Lung (tissue), 12 donors: ENCODE results near the gene ZNF738. TPM values are rescaled to one million over a fixed set of nuclear protein-coding genes. Genes with fewer than 3 reads are reported as not detected.

Experiments used
- ATAC-seq: fragments of 200-7000 bp; cut with Tn5 transposase; one replicate; pipeline ENCODE4 v1.9.1; 2020; ENCODE audit warnings: moderate number of reproducible peaks; ENCODE audit not compliant: insufficient read depth, low FRiP score
- DNase-seq, 3 donors: peaks; one replicate each; pipeline ENCODE4 v3.0.0-alpha.2; 2013 to 2017
- H3K27ac ChIP-seq, 2 donors: one replicate each; pipeline ENCODE4 v1.5.1; 2013; ENCODE audit warnings: mild to moderate bottlenecking in 2 of 2, moderate library complexity in 2 of 2, control low read depth in 1 of 2, inconsistent platforms in 1 of 2, low read depth in 1 of 2, low read length in 1 of 2
- H3K27me3 ChIP-seq, 3 donors: one replicate each; pipeline ENCODE4 v1.5.1; 2013; ENCODE audit warnings: low read length in 2 of 3; ENCODE audit not compliant: control insufficient read depth in 3 of 3, insufficient read depth in 3 of 3
- H3K36me3 ChIP-seq, 4 donors: one replicate each; pipeline ENCODE4 v1.5.1; 2013; ENCODE audit warnings: low read length in 4 of 4, mild to moderate bottlenecking in 1 of 4, moderate library complexity in 1 of 4; ENCODE audit not compliant: control insufficient read depth in 4 of 4, insufficient read depth in 4 of 4
- H3K4me1 ChIP-seq, 5 donors: one replicate each; pipeline ENCODE4 v1.5.1; 2013; ENCODE audit warnings: low read length in 5 of 5, mild to moderate bottlenecking in 2 of 5, moderate library complexity in 1 of 5; ENCODE audit not compliant: control insufficient read depth in 5 of 5, insufficient read depth in 5 of 5
- H3K4me3 ChIP-seq: one replicate; pipeline ENCODE4 v1.5.1; 2013; ENCODE audit warnings: mild to moderate bottlenecking, control low read depth, moderate library complexity
- H3K9ac ChIP-seq, 2 donors: one replicate each; pipeline ENCODE4 v1.5.1; 2013; ENCODE audit warnings: low read length in 2 of 2, control low read depth in 1 of 2; ENCODE audit not compliant: insufficient read depth in 1 of 2
- H3K9me3 ChIP-seq, 4 donors: one replicate each; pipeline ENCODE4 v1.5.1; 2013; ENCODE audit warnings: low read length in 3 of 4, mild to moderate bottlenecking in 1 of 4, moderate library complexity in 1 of 4; ENCODE audit not compliant: control insufficient read depth in 4 of 4, insufficient read depth in 3 of 4
- WGBS, 2 donors: extraction: QIAGEN DNeasy Blood & Tissue Kit; methylation state at CpG; one replicate each; pipeline ENCODE4 v1.1.7; 2013; 5-methylcytosine and 5-hydroxymethylcytosine counted together
- polyA plus RNA-seq, 2 donors: library from polyadenylated mRNA; stranded (reverse); fragments of 200-250 nt; gene quantifications; one replicate each; pipeline ENCODE4 v1.2.1, GENCODE V29; 2013
- total RNA-seq, 2 donors: library from RNA; depleted of rRNA in 1 of 2; stranded (reverse); fragments of >200 nt in 1 of 2; gene quantifications; one replicate each; pipeline ENCODE4 v1.2.1, GENCODE V29; 2014 to 2021
- TF ChIP-seq, protein P1 (sequence below): IDR thresholded peaks from 2 replicates; pipeline ENCODE4 v1.5.1; 2012; ENCODE audit warnings: mild to moderate bottlenecking; ENCODE audit errors: control extremely low read depth, extremely low read depth
- donor health status: control.
- donor health status: control.
- donor health status: Bipolar disorder and iron deficiency.
- donor health status: healthy.
- donor health status: DM: yes; HTN: yes; CAD: no.

ZNF738 gene
- total and polyA plus RNA-seq, 4 donors: 2.6 to 14.4 (median 6.9) TPM

DNA sequence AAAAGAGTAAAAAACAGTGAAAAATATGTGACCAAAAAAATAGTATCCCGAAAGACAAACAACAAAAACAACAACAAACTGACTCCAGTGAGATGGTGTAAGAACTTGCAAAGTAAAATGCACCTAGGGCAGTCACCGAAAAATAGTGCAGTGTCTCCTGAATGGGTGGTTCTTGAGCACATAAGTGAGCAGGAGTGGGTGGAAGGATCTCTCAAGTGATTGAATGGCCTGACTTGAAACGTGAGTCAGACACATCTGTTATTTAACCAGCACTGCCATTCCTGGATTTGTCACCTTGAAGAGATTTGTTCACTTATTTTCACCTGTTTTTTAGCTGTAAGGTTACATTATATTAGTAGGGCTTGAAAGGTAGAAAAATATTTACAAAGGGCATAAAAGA is 3.5 kb downstream of the ZNF738 start:
- Histone ChIP-seq H3K4me3 (no peak overlapping the region), H3K4me1 (peaks cover 0 to 2% (median 0%) of the 10 kb centered on the region in 5 donors), H3K27ac (no peak overlapping the region), H3K36me3 (peaks cover 0 to 12% (median 6%) of the 10 kb centered on the region in 4 donors), H3K27me3 (no peaks in the 10 kb centered on the region), H3K9ac (no peak overlapping the region), H3K9me3 (peaks cover 0 to 2% (median 0%) of the 10 kb centered on the region in 4 donors)
- DNase-seq (peak in 1 of 3 donors; percentile 3), ATAC-seq (no peak)
- TF ChIP-seq, protein P1, sequence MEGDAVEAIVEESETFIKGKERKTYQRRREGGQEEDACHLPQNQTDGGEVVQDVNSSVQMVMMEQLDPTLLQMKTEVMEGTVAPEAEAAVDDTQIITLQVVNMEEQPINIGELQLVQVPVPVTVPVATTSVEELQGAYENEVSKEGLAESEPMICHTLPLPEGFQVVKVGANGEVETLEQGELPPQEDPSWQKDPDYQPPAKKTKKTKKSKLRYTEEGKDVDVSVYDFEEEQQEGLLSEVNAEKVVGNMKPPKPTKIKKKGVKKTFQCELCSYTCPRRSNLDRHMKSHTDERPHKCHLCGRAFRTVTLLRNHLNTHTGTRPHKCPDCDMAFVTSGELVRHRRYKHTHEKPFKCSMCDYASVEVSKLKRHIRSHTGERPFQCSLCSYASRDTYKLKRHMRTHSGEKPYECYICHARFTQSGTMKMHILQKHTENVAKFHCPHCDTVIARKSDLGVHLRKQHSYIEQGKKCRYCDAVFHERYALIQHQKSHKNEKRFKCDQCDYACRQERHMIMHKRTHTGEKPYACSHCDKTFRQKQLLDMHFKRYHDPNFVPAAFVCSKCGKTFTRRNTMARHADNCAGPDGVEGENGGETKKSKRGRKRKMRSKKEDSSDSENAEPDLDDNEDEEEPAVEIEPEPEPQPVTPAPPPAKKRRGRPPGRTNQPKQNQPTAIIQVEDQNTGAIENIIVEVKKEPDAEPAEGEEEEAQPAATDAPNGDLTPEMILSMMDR: no peak
- 82 to 97% methylated on average over 3 of the region's 3 CpGs for WGBS, 2 donors

DNA sequence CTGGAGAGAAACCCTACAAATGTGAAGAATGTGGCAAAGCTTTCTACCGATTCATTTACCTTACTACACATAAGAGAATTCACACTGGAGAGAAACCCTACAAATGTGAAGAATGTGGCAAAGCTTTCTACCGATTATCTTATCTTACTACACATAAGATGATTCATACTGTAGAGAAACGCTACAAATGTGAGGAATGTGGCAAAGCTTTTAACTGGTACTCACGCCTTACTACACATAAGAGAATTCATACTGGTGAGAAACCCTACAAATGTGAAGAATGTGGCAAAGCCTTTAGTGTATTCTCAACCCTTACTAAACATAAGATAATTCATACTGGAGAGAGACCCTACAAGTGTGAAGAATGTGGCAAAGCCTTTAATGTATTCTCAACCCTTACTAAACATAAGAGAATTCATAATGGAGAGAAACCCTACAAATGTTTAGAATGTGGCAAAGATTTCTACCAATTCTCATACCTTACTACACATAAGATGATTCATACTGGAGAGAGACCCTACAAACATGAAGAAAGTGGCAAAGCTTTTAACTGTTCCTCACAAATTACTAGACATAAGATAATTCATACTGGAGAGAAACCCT is 25.3 kb downstream of the ZNF738 start:
- Histone ChIP-seq H3K4me3 (no peak overlapping the region), H3K27me3 (no peaks in the 10 kb centered on the region), H3K9me3 (peaks cover 2 to 32% (median 26%) of the 10 kb centered on the region in 4 donors), H3K27ac (no peak overlapping the region), H3K36me3 (peaks cover 0 to 24% (median 12%) of the 10 kb centered on the region in 4 donors), H3K4me1 (no peaks in the 10 kb centered on the region), H3K9ac (no peak overlapping the region)
- 97 to 99% methylated on average over 4 of the region's 4 CpGs for WGBS, 2 donors
- TF ChIP-seq, protein P1: no peak
- ATAC-seq (no peak), DNase-seq (no peak)

DNA sequence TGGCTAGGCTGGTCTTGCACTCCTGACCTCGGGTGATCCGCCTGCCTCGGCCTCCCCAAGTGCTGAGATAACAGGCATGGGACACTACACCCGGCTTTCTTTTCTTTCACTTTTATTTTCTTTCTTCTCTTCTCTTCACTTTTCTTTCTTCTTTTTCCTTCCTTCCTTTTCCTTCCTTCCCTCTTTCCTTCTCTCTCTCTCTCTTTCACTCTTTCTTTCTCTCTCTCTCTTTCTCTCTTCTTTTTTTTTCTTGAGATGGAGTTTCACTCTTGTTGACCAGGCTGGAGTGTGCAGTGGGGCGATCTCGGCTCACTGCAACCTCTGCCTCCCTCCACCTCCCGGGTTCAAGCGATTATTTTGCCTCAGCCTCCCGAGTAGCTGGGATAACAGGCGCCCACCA is 37.3 kb downstream of the ZNF738 start:
- ATAC-seq (no peak), DNase-seq (no peak)
- H3K4me1 ChIP-seq: peaks cover 0 to 9% (median 4%) of the 10 kb centered on the region in 5 donors
- WGBS, 2 donors: 93 to 94% methylated on average over 10 of the region's 10 CpGs
- H3K4me3 ChIP-seq: no peak overlapping the region
- no peaks in the 10 kb centered on the region for H3K27me3 ChIP-seq
- H3K36me3 ChIP-seq: peaks cover 0 to 3% (median under 1%) of the 10 kb centered on the region in 4 donors
- no peak overlapping the region for H3K27ac ChIP-seq
- H3K9me3 ChIP-seq: peaks cover 0 to 3% (median 0%) of the 10 kb centered on the region in 4 donors
- no peak overlapping the region for H3K9ac ChIP-seq
- TF ChIP-seq, protein P1: no peak
